Stimulated activated CD8-positive, alpha-beta memory T cell treated with anti-CD3 and anti-CD28 coated beads, Interleukin-7, amount 100 ng/mL, for 24 hours (primary cell): ENCODE measurements around the gene TGFBR1.
"Not testable (repeated sequence)": the region's sequence is repeated elsewhere in the genome, so short reads cannot be mapped to it uniquely, and the experiment has no call there.

Experiments
- DNase-seq: peaks from one replicate; pipeline ENCODE4 v3.0.0-alpha.2; 2020; ENCODE audit warnings: low read depth

The TGFBR1 gene

DNA sequence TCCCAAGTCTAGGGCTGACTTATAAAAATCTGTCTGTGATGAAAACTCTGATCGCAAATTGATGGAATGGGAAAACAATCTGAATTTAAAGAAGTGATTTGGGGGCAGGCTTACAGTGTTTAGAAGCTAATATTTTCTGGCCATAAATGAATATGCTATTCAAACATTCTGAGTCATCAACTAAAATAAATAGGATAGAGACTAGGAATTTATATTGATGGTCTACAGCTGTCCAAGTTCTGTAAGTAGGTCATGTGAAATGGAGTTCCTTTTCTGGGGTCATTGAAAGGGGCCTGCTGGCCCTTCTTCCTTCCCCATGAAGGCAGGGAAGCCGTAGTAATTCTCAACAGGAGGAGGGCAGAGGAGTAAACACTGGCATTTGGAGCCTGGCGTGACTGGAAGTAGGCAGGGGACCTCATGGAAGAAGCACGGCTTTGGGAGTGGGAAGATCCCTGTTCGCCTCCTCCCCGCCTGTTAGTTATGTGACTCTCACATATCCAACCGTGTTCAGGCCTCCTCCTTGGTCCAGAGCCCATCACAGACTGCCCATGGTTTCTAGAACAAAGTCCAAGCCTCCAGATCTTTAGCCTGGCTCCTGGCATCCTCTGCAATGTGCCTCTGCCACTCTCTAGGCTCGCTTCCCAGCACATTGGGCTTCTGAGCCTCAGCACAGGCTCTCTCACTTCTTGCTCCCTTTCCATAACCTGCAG, 85.1 kb downstream of the TGFBR1 start:
- DNase-seq, result no peak

DNA sequence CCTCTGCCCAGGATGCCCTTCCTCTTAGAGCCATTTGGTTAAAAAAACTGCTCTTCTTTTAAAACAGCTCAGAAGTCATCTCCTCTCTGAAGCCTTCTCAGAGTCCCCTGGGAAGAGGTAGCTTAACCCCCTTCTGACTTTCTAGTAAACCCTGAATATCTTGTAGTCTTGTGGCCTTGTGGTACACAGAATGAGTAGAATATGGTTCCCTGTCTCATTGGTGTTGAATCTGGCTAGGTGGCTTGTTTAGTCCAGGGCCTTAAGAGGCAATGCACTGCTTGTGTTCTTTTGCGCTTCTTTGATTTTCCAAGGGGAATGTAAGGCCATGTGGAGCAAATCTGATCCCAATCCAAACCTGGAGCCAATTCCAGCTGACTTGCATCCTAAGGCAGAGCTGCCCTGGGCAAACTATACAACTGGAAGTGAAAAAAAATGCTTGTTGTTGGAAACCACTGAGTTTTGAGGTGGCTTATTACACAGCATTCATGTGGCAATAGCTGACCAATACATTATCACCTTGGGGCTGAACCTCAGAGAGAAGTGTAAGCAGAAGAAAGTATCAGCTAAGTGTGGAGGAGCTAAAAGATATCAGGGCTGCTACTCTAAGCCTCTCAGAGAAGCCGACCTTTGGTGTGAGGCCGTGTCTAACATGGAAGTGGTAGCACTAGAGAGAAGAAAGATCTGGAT, 85.8 kb downstream of the TGFBR1 start:
- DNase-seq, result no peak

DNA sequence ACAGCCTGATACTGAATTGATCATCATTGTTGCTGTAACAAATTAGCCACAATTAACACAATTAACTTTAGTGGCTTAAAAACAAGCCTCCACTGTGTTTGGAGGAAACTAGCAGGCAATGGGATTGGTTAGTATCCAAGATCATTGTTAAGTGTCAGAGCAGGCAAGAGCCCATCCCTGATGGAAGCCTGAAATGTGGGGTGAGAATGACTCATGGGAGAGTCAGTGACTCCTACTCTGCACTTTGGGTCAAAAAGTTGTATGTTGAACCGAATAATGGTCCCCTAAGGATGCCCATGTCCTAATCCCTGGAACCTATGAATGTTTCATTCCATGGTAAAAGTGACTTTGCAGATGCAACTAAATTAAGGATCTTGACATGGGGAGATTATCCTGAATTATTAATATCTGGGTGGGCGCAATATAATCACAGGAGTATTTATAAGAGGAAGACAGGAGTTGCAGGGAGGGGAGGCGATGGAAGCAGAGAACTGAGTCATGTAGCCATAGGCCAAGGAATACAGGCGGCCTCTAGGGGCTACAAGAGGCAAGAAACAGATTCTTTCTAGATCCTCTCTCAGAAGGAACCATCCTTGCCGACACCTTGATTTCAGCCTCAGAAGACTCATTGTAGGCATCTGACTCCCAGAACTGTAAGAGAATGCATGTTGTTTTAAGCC, 88.0 kb downstream of the TGFBR1 start:
- DNase-seq, result no peak

- DNase-seq, result no peak
Observed at GRCh38 chr9:99193466-99193821, 88.5 kb downstream of the TGFBR1 start.

GRCh38 chr9:99196484-99196883, 91.6 kb downstream of the TGFBR1 start:
- DNase-seq, result not testable (repeated sequence)

- DNase-seq, result no peak
Observed at GRCh38 chr9:99197124-99197630, 92.3 kb downstream of the TGFBR1 start.

DNA sequence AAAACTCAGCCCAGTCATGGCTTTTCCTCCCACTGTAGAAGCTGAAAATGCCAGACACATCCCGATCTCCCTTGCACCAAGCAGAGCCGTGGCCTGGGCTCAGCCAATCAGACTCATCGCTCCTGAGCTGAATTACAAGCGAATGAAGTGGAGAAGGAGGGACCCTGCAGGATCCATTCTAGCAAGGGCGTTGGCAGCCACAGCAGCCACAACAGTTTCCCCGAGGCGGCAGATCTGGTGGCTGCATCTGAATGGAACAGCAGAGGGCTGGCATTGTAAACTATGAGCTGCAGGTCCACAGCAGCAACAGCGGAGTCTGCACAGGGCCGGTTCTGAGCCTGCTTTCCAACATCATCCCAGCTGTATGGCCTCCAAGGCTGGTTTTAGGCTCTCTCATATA, 93.1 kb downstream of the TGFBR1 start:
- no peak for DNase-seq

GRCh38 chr9:99199938-99200539, 95.1 kb downstream of the TGFBR1 start:
- no peak for DNase-seq

- no peak for DNase-seq
Observed at GRCh38 chr9:99201603-99202002, 96.7 kb downstream of the TGFBR1 start.
